PC-3 (cell line): Measurements from ENCODE around the gene TLCD4. TPM values are rescaled to one million over a fixed set of nuclear protein-coding genes. Genes with fewer than 3 reads are reported as not detected.

ENCODE experiments used
- ATAC-seq: fragments of 200-7000 bp; cut with Tn5 transposase; 2 replicates; pipeline ENCODE4 v1.9.1; 2020; ENCODE audit warnings: mild to moderate bottlenecking, moderate library complexity
- BruUV-seq: library from RNA; stranded (reverse); fragments of 400-500 nt; replicated peaks from 2 replicates; lab custom pipeline; 2021; lab: Mats Ljungman, UMichigan
- CTCF ChIA-PET: fragments of 300-600 bp; sonication (Branson Sonifier 250); formaldehyde crosslinking; loops from one replicate; lab custom pipeline; 2022; ENCODE audit warnings: antibody characterized with exemption; lab: Charles Lee
- POLR2A ChIA-PET: fragments of 300-600 bp; sonication (Branson Sonifier 250); formaldehyde crosslinking; loops from one replicate; lab custom pipeline; 2022; ENCODE audit warnings: antibody characterized with exemption; ENCODE audit not compliant: unreplicated experiment; lab: Charles Lee
- DNase-seq: peaks from one replicate; pipeline ENCODE4 v3.0.0-alpha.2; 2015
- H2AFZ ChIP-seq: fragments of 300-600 bp; sonication (generic); 2 replicates; pipeline ENCODE4 v1.6.0; 2016; ENCODE audit warnings: antibody characterized with exemption, low read length
- H3F3A ChIP-seq: fragments of 300-600 bp; sonication (generic); one replicate; pipeline ENCODE4 v1.6.0; 2017; ENCODE audit warnings: antibody characterized with exemption, low read length, control low read depth, mild to moderate bottlenecking; ENCODE audit not compliant: unreplicated experiment
- H3K27ac ChIP-seq: fragments of 300-600 bp; sonication (generic); 2 replicates; pipeline ENCODE4 v1.5.1; 2016; ENCODE audit warnings: mild to moderate bottlenecking, low read length
- H3K27me3 ChIP-seq: fragments of 300-600 bp; sonication (generic); 2 replicates; pipeline ENCODE4 v1.6.1; 2016; ENCODE audit warnings: low read length, mixed read lengths
- H3K36me3 ChIP-seq: fragments of 300-600 bp; sonication (generic); 2 replicates; pipeline ENCODE4 v1.6.1; 2016; ENCODE audit warnings: low read depth, mixed run types, low read length, mixed read lengths
- H3K4me1 ChIP-seq: fragments of 300-600 bp; sonication (generic); 2 replicates; pipeline ENCODE4 v1.5.1; 2016; ENCODE audit warnings: low read length; ENCODE audit not compliant: insufficient read depth
- H3K4me2 ChIP-seq: fragments of 300-600 bp; sonication (generic); 2 replicates; pipeline ENCODE4 v1.6.0; 2016; ENCODE audit warnings: low read length
- H3K4me3 ChIP-seq: fragments of 300-600 bp; sonication (generic); 2 replicates; pipeline ENCODE4 v1.5.1; 2016; ENCODE audit warnings: mild to moderate bottlenecking, low read length, mixed read lengths
- H3K79me2 ChIP-seq: fragments of 300-600 bp; sonication (generic); 2 replicates; pipeline ENCODE4 v1.6.1; 2017; ENCODE audit warnings: low read length, mixed read lengths
- H3K9ac ChIP-seq: fragments of 300-600 bp; sonication (generic); 2 replicates; pipeline ENCODE4 v1.6.0; 2016; ENCODE audit warnings: mild to moderate bottlenecking, low read length
- H3K9me2 ChIP-seq: fragments of 300-600 bp; sonication (generic); replicated peaks from 2 replicates; pipeline ENCODE4 v1.6.1; 2016; ENCODE audit warnings: mixed run types, low read length, mixed read lengths
- H3K9me3 ChIP-seq: fragments of 300-600 bp; sonication (generic); 2 replicates; pipeline ENCODE4 v1.6.1; 2016; ENCODE audit warnings: low read length, mixed read lengths
- H4K20me1 ChIP-seq: fragments of 300-600 bp; sonication (generic); 2 replicates; pipeline ENCODE4 v1.6.1; 2016; ENCODE audit warnings: low read length, mixed read lengths
- CTCF ChIP-seq: fragments of 300-600 bp; sonication (generic); conservative IDR thresholded peaks from 2 replicates; pipeline ENCODE4 v1.5.1; 2017; ENCODE audit warnings: antibody characterized with exemption, low read depth, mild to moderate bottlenecking, low read length
- EZH2 ChIP-seq: fragments of 300-600 bp; sonication (generic); IDR thresholded peaks from one replicate; pipeline ENCODE4 v1.6.1; 2017; ENCODE audit warnings: antibody characterized with exemption, mild to moderate bottlenecking, low read length; ENCODE audit not compliant: unreplicated experiment
- EZH2phosphoT487 ChIP-seq: fragments of 300-600 bp; sonication (generic); IDR thresholded peaks from 2 replicates; pipeline ENCODE4 v1.6.1; 2018; ENCODE audit warnings: mild to moderate bottlenecking, antibody characterized with exemption, low read length, borderline replicate concordance
- intact Hi-C: fragments of 100-400 bp; cut with micrococcal nuclease; formaldehyde crosslinking; loops from 2 replicates; pipeline ENCODE4 v1.9.0; 2023
- total RNA-seq: library from RNA; depleted of rRNA; stranded (reverse); fragments of >200 nt; gene quantifications from 2 replicates; pipeline ENCODE4 v1.2.3, GENCODE V29; 2014

The TLCD4 gene
- total RNA-seq, 1 experiment from 2014 or later: 8.3 TPM

- Histone ChIP-seq H3K9me3 (no peaks in the 10 kb centered on the region), H4K20me1 (no peaks in the 10 kb centered on the region), H3K4me2 (no peak overlapping the region), H3K4me1 (no peaks in the 10 kb centered on the region), H3K36me3 (no peaks in the 10 kb centered on the region), H3F3A (no peaks in the 10 kb centered on the region), H3K9me2 (no peaks in the 10 kb centered on the region), H3K27me3 (no peaks in the 10 kb centered on the region), H3K9ac (no peak overlapping the region), H2AFZ (no peak overlapping the region), H3K4me3 (no peak overlapping the region), H3K27ac (no peak overlapping the region), H3K79me2 (no peaks in the 10 kb centered on the region)
- ATAC-seq (no peak), DNase-seq (no peak)
- TF ChIP-seq EZH2phosphoT487: no peak
- no TSS peak for BruUV-seq
- intact Hi-C loops: no loop called here
- ChIA-PET CTCF (interaction anchor here (0.6 kb wide), 1 partner anchor 100 kb away, joined by 4 read pairs; no protein-coding TSS in a partner anchor), POLR2A (no interaction called here)
Observed at GRCh38 chr1:95133687-95134086, 16.5 kb downstream of the TLCD4 start.

- no peak overlapping the region for H3K27ac ChIP-seq
- H2AFZ ChIP-seq: no peak overlapping the region
- no peaks in the 10 kb centered on the region for H3K9me3 ChIP-seq
- no peak overlapping the region for H3K4me2 ChIP-seq
- no peak overlapping the region for H3K9ac ChIP-seq
- no peaks in the 10 kb centered on the region for H4K20me1 ChIP-seq
- no peaks in the 10 kb centered on the region for H3F3A ChIP-seq
- H3K4me3 ChIP-seq: no peak overlapping the region
- no peaks in the 10 kb centered on the region for H3K4me1 ChIP-seq
- H3K9me2 ChIP-seq: no peaks in the 10 kb centered on the region
- POLR2A ChIA-PET: no interaction called here
- CTCF ChIA-PET: no interaction called here
- no peaks in the 10 kb centered on the region for H3K79me2 ChIP-seq
- TF ChIP-seq EZH2: no peak
- TF ChIP-seq EZH2phosphoT487: no peak
- TF ChIP-seq CTCF: no peak
- intact Hi-C loops: no loop called here
- ATAC-seq (no peak), DNase-seq (no peak)
- no peaks in the 10 kb centered on the region for H3K27me3 ChIP-seq
- no TSS peak for BruUV-seq
- no peaks in the 10 kb centered on the region for H3K36me3 ChIP-seq
Observed at GRCh38 chr1:95138223-95138622, 21.1 kb downstream of the TLCD4 start.

GRCh38 chr1:95139039-95139438 lies 21.9 kb downstream of the TLCD4 start:
- no peaks in the 10 kb centered on the region for H3K79me2 ChIP-seq
- H4K20me1 ChIP-seq: no peaks in the 10 kb centered on the region
- H3K4me2 ChIP-seq: no peak overlapping the region
- no peak overlapping the region for H3K27ac ChIP-seq
- BruUV-seq: no TSS peak
- no peaks in the 10 kb centered on the region for H3K27me3 ChIP-seq
- H3K9ac ChIP-seq: no peak overlapping the region
- TF ChIP-seq EZH2 (no peak), CTCF (no peak), EZH2phosphoT487 (no peak)
- ChIA-PET CTCF (no interaction called here), POLR2A (no interaction called here)
- no peak overlapping the region for H3K4me3 ChIP-seq
- H2AFZ ChIP-seq: no peak overlapping the region
- H3K9me3 ChIP-seq: no peaks in the 10 kb centered on the region
- no peaks in the 10 kb centered on the region for H3F3A ChIP-seq
- no peaks in the 10 kb centered on the region for H3K36me3 ChIP-seq
- DNase-seq (no peak), ATAC-seq (no peak)
- intact Hi-C loops: no loop called here
- H3K9me2 ChIP-seq: no peaks in the 10 kb centered on the region
- H3K4me1 ChIP-seq: no peaks in the 10 kb centered on the region
